Thyroid gland (tissue), 4 donors: ENCODE results near the gene SNX22. TPM values are rescaled to one million over a fixed set of nuclear protein-coding genes. Genes with fewer than 3 reads are reported as not detected.
A peak's percentile ranks its signal among the peaks of the same experiment; 100 is the strongest.

Experiments used
- DNase-seq, 2 donors: peaks; one replicate each; pipeline ENCODE4 v3.0.0-alpha.2; 2019
- H3K27ac ChIP-seq, 3 donors: fragments of 200-600 bp; sonication (generic); 1 replicate in 2 of 3; 2 replicates in 1 of 3; pipeline ENCODE4 v1.5.1; 2016 to 2019; ENCODE audit warnings: mild to moderate bottlenecking in 1 of 3, moderate library complexity in 1 of 3
- H3K27me3 ChIP-seq: fragments of 200-600 bp; sonication (generic); one replicate; pipeline ENCODE4 v1.5.1; 2019
- H3K36me3 ChIP-seq, 2 donors: fragments of 200-600 bp; sonication (generic); one replicate each; pipeline ENCODE4 v1.5.1; 2016 to 2019
- H3K4me1 ChIP-seq, 2 donors: fragments of 200-600 bp; sonication (generic); one replicate each; pipeline ENCODE4 v1.5.1; 2017 to 2019
- H3K4me3 ChIP-seq, 3 donors: fragments of 200-600 bp; sonication (generic); replicated peaks in 1 of 3; 1 replicate in 2 of 3; 2 replicates in 1 of 3; pipeline ENCODE4 v1.5.1; 2016; ENCODE audit warnings: mild to moderate bottlenecking in 1 of 3
- H3K9me3 ChIP-seq: fragments of 200-600 bp; sonication (generic); one replicate; pipeline ENCODE4 v1.5.1; 2017
- POLR2A ChIP-seq, 2 donors: fragments of 450-650 bp; IDR thresholded peaks; one replicate each; pipeline ENCODE4 v1.6.1; 2017; ENCODE audit warnings: antibody characterized with exemption in 2 of 2, mild to moderate bottlenecking in 2 of 2, moderate library complexity in 1 of 2
- WGBS, 2 donors: methylation state at CpG; one replicate each; pipeline ENCODE4 v1.1.5; 2017; 5-methylcytosine and 5-hydroxymethylcytosine counted together
- intact Hi-C: fragments of 100-400 bp; cut with DNase I; formaldehyde crosslinking; loops from one replicate; pipeline ENCODE4 v1.15.1; 2023
- total RNA-seq, 4 donors: library from RNA; depleted of rRNA; stranded (reverse); fragments of >200 nt; gene quantifications; one replicate each; pipeline ENCODE4 v1.2.3, GENCODE V29; 2016
- TF ChIP-seq, protein P1 (sequence below), 6 experiments: fragments of 200-600 bp in 3 of 6; fragments of 450-650 bp in 3 of 6; sonication (generic) in 3 of 6; IDR thresholded peaks; one replicate each; pipeline ENCODE4 v1.5.1; 2016 to 2019; ENCODE audit warnings: antibody characterized with exemption in 6 of 6, mild to moderate bottlenecking in 2 of 6, inconsistent platforms in 1 of 6, moderate library complexity in 1 of 6

The SNX22 gene
- total RNA-seq, 4 donors from 2014 or later, result 102 to 241 (median 123) TPM

DNA sequence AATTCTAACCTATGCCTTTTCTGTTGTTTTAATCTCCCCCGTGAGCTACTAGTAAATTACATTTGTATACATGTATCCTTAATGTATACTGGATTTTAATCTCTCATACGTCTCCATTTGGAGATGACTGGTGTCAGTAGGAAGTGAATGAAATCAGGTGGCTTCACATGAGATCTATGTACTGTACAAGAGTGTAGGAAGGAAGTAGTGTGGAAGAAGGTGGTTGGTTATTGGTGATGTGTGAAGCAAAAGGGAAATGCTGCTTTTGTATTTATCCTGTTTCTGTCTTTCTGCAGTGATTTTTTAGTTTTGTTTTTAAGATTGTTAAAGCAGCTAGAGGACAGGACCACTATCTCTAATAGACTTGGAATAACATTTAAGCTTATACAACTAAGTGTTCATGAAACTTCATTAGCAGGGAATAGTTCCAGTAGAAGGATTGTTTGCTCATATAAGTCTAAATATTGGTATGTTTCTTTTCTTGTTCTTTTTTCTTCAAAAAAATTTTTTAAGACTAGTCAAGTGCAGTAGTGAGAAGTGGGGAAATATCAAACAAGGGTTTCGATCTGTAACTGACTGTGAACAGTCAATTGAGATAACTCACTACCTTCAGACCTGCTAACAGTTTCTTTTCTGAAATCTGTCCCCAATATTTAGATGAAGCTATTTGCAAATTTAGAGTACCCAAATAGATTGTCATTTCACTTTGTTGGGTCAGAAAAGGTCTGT, 40.4 kb upstream of the SNX22 start:
- peaks cover 3 to 28% of the 10 kb centered on the region in 2 donors for H3K36me3 ChIP-seq
- no peaks in the 10 kb centered on the region for H3K27me3 ChIP-seq
- peaks cover 59 to 80% of the 10 kb centered on the region in 2 donors for H3K4me1 ChIP-seq
- no peak for DNase-seq
- peak overlapping the region; percentile 80 to 81 (median 81) for H3K27ac ChIP-seq
- H3K4me3 ChIP-seq, result no peak overlapping the region
- 87 to 88% methylated on average over 3 of the region's 3 CpGs for WGBS, 2 donors
- no peaks in the 10 kb centered on the region for H3K9me3 ChIP-seq
- TF ChIP-seq, protein P1, sequence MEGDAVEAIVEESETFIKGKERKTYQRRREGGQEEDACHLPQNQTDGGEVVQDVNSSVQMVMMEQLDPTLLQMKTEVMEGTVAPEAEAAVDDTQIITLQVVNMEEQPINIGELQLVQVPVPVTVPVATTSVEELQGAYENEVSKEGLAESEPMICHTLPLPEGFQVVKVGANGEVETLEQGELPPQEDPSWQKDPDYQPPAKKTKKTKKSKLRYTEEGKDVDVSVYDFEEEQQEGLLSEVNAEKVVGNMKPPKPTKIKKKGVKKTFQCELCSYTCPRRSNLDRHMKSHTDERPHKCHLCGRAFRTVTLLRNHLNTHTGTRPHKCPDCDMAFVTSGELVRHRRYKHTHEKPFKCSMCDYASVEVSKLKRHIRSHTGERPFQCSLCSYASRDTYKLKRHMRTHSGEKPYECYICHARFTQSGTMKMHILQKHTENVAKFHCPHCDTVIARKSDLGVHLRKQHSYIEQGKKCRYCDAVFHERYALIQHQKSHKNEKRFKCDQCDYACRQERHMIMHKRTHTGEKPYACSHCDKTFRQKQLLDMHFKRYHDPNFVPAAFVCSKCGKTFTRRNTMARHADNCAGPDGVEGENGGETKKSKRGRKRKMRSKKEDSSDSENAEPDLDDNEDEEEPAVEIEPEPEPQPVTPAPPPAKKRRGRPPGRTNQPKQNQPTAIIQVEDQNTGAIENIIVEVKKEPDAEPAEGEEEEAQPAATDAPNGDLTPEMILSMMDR (IDR thresholded peaks at IDR 0.05), result no peak
- TF ChIP-seq POLR2A (IDR thresholded peaks at IDR 0.05), result no peak
- intact Hi-C loops, result no loop called here

DNA sequence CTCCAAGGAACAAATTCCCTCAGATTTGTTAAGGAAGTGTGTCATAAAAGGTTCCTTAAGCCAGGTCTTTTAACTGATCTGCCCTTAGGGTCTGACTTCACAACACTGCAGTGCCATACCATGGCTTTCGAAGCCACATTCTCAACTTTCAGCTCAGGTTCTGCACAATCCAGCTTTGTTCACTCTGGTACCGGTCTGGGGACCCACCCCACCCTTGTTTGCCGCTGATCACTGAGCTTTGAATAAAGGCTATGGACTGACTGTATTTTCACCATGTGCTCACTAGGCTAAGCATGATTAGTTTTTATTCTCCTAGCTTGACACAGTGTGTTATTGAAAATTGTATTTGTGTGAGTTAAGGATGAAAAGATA, 39.9 kb upstream of the SNX22 start:
- Histone ChIP-seq H3K4me3 (no peak overlapping the region), H3K9me3 (no peaks in the 10 kb centered on the region), H3K4me1 (peaks cover 54 to 80% of the 10 kb centered on the region in 2 donors), H3K36me3 (peaks cover 3 to 29% of the 10 kb centered on the region in 2 donors), H3K27ac (peak overlapping the region; percentile 12 to 81 (median 81)), H3K27me3 (no peaks in the 10 kb centered on the region)
- DNase-seq, result no peak
- 29 to 44% methylated on average over 3 of the region's 3 CpGs for WGBS, 2 donors
- intact Hi-C loops, result no loop called here
- TF ChIP-seq POLR2A (IDR thresholded peaks at IDR 0.05), result no peak
- TF ChIP-seq, protein P1 (IDR thresholded peaks at IDR 0.05), result no peak

DNA sequence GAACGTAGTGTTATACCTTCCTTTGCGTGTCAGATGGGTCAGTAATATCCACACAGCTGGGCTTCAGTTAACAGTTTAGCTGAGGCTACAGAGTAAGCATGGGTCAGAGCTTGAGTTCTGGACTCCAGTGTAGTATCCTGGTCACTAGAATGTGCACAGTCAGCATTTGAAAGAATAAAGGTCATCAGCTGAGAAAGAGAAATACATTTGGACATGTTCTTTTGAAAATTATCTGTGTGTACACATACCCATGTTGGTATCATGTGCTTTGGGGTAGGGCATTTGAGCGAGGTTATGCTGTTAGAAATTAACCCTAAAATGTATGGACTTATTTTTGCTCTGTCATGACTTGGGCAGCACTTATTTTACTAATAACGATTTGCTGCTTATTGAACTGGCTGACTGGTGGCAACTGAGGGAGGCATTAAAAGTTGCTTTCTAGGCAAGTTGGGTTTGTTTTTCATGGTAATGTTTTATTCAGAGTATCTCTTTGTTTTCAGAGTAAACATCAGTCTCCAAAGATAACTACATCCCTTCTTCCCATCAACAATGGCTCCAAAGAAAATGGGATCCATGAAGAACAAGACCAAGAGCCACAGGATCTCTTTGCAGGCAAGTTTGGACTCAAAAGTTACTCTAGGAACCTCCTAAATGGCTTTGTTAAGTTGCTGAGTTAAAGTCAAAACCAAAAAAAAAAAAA, 39.3 kb upstream of the SNX22 start:
- WGBS, 2 donors, result 69 to 70% methylated on average over 4 of the region's 4 CpGs
- H3K36me3 ChIP-seq, result peaks cover 3 to 29% of the 10 kb centered on the region in 2 donors
- H3K4me1 ChIP-seq, result peaks cover 48 to 80% of the 10 kb centered on the region in 2 donors
- DNase-seq, result no peak
- H3K4me3 ChIP-seq, result no peak overlapping the region
- no peaks in the 10 kb centered on the region for H3K9me3 ChIP-seq
- peak overlapping the region; percentile 12 to 81 (median 81) for H3K27ac ChIP-seq
- TF ChIP-seq POLR2A (IDR thresholded peaks at IDR 0.05), result no peak
- TF ChIP-seq, protein P1 (IDR thresholded peaks at IDR 0.05), result no peak
- H3K27me3 ChIP-seq, result no peaks in the 10 kb centered on the region
- intact Hi-C loops, result no loop called here

DNA sequence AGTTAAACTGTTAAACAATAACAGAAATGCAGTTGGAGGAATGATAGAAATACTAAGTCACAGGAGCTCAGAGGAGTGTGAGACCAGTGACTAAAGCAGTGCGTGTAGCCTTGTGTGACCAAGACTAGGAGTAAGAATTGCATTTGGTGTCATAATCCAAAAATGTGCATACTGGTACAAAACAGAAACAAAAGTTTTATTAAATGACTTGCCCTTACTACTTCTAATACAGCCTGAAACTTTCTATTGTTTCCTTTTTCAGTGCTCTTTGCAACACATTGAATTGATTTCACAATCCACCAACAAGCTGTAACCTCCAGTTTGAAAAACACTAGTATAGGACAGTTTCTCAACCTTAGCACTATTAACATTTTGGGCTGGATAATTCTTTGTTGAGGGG, 38.6 kb upstream of the SNX22 start:
- intact Hi-C loops, result no loop called here
- Histone ChIP-seq H3K4me3 (no peak overlapping the region), H3K27ac (peak overlapping the region; percentile 12 to 81 (median 47)), H3K9me3 (no peaks in the 10 kb centered on the region), H3K36me3 (peaks cover 4 to 29% of the 10 kb centered on the region in 2 donors), H3K4me1 (peaks cover 42 to 78% of the 10 kb centered on the region in 2 donors), H3K27me3 (no peaks in the 10 kb centered on the region)
- 87 to 94% methylated on average over 1 of the region's 1 CpG for WGBS, 2 donors
- no peak for TF ChIP-seq POLR2A (IDR thresholded peaks at IDR 0.05)
- TF ChIP-seq, protein P1 (IDR thresholded peaks at IDR 0.05), result no peak
- no peak for DNase-seq
